Activated CD4-positive, alpha-beta T cell treated with anti-CD3 and anti-CD28 coated beads, Interleukin-10, Interleukin-2, amounts not matched to agents 100 ng/mL and 50 ng/mL, durations not matched to agents 16 hours and 8 hours (primary cell): ENCODE measurements around the gene PGM3.
"Not testable (repeated sequence)": the region's sequence is repeated elsewhere in the genome, so short reads cannot be mapped to it uniquely, and the experiment has no call there.

Experiments used
- DNase-seq: peaks from one replicate; pipeline ENCODE4 v3.0.0-alpha.2; 2020

The PGM3 gene, protein sequence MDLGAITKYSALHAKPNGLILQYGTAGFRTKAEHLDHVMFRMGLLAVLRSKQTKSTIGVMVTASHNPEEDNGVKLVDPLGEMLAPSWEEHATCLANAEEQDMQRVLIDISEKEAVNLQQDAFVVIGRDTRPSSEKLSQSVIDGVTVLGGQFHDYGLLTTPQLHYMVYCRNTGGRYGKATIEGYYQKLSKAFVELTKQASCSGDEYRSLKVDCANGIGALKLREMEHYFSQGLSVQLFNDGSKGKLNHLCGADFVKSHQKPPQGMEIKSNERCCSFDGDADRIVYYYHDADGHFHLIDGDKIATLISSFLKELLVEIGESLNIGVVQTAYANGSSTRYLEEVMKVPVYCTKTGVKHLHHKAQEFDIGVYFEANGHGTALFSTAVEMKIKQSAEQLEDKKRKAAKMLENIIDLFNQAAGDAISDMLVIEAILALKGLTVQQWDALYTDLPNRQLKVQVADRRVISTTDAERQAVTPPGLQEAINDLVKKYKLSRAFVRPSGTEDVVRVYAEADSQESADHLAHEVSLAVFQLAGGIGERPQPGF

GRCh38 chr6:83192871-83193746 is at the start of gene PGM3, which contains the start of gene RWDD2A:
Gene PGM3, minus strand, starts transcription at chr6:83193265. Its CDS starts 2,253 bp downstream, at chr6:83191012.
Gene RWDD2A, plus strand, starts transcription at chr6:83193357. Its CDS starts 1,095 bp downstream, at chr6:83194452.
- peak; percentile 92 for DNase-seq

- DNase-seq, result no peak
Measured at GRCh38 chr6:83231146-83231545, 38.1 kb upstream of the PGM3 start.

DNA sequence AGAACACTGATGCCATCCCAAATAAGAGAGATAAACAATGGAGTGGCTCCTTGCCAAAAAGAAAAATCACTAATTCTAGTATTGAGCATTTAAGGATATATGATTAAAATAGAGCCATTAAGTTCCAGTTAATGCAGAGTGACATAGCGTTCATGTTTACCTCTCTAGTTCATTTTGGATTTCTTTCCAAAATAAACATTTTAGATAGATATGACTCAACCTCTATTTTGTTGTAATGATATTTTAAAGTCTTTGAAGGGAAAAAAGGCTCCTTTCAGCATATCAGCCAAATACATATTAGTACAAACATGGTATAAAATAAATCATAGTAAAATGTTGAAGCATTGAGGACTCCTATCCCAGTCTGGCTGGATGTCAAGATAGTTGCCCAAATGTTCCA is 33.5 kb upstream of the PGM3 start:
- DNase-seq, result no peak

DNA sequence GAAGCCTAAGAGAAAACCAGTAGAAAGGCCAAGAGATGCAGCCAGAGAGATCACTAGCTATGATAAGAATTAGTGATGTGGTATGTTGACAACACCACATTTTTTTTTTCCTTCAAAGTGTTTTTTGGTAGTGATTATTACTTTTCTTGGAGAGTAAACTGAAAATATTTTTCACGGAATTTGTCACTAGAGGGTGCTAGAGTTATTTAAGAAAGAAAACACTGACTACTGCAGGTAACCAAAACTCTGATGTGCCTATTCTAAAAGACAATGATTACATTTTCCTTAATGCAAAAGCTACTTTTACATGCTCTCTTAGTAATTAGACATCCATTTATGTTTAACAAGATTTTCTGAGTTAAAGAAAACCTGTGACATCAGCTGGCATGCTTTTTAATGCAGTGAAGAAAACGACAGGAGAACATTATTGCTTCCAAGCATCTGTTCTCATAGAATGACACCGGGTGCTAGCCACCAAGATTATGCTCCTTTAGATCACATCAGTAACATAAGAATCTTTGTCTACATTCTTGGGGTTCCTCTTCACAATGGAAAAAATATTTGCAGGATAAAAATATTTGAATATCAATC is 28.9 kb upstream of the PGM3 start:
- DNase-seq, result peak; percentile 38

- no peak for DNase-seq
Measured at GRCh38 chr6:83221276-83221675, 28.2 kb upstream of the PGM3 start.

DNA sequence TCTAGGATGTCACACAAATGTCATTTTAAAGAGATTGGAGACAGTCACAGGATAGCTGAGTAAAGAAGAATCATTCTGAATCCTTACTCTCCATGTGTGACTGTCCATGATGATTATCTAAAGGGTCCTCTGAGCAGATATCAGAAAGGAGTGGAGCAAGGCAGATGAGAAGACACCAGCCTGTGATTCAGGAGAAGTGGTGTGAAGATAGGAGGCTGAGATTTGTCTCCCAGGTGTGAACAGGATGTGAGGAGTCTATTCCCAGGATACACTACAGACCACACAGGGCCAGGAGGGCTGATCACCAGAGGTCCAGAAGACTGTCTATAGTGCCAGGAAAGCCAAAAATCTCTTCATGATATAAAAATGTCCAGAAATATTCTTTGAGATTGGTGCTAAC is 27.1 kb upstream of the PGM3 start:
- no peak for DNase-seq

DNA sequence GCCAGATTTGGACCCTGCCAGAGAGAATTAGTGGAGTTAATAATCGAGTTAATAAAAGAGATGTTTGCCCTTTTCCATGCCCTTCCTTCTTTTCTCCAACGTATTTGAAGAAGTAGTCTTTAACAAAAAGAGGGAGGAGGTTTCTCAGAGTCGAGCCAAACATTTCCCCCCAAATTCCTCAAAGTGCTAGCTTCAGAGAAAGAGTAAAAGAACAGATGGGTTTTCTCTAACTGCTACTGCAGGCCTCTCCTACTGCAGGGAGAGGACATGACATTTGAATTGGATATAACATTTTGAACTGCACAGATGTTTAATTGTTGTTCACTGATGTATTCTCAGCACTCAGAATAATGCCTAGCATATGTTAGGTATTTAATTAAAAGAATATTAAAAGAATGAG is 25.6 kb upstream of the PGM3 start:
- DNase-seq, result no peak

GRCh38 chr6:83216806-83217205 is 23.7 kb upstream of the PGM3 start:
- DNase-seq, result no peak

- peak; percentile 68 for DNase-seq
Measured at GRCh38 chr6:83215131-83216047, 22.3 kb upstream of the PGM3 start.

DNA sequence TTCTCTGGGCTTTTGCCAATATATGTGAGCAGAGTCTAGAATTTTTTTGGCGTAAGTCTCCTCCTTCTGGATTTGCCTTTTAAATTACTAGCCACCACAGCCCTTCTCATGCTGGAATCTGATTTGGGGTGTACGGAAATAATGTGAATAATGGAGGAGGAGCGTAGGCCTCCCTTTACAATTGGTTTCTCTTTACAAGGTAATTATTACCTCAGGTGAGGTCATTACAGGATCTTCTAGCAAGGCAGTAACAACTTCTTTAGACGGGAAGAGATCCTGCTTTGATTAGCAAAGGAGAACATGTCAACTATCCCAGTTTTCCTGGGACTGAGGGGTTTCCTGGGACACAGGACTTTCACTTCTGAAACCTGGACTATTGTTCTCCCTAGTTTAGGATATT is 9.0 kb upstream of the PGM3 start:
- DNase-seq, result no peak

- DNase-seq, result no peak
Measured at GRCh38 chr6:83199863-83200225, 6.8 kb upstream of the PGM3 start.

DNA sequence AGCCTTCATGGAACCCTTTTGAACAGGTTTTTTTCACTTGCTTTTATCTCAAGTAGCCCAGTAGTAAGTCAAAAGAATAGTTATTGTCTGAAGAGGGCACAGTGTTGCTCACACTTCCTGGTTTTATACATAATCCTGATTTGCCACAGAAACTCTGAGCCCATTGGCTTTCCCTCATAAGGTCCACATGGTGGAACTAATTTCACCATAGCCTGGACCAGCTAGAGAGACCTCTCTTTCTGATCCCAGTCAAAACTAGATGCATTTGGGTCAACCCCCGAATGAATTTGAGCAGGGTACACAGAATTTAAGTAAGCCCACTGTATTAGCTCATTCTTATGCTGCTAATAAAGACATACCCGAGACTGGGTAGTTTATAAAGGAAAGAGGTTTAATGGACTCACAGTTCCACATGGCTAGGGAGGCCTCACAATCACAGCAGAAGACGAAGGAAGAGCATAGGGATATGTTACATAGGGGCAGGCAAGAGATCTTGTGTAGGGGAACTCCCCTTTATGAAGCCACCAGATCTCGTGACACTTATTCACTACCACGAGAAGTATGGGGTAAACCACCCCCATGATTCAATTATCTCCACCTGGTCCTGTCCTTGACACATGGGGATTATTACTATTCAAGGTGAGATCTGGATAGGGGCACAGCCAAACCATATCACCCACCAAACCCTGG is 6.3 kb upstream of the PGM3 start:
- DNase-seq, result no peak

- no peak for DNase-seq
Measured at GRCh38 chr6:83198486-83199172, 5.6 kb upstream of the PGM3 start.

DNA sequence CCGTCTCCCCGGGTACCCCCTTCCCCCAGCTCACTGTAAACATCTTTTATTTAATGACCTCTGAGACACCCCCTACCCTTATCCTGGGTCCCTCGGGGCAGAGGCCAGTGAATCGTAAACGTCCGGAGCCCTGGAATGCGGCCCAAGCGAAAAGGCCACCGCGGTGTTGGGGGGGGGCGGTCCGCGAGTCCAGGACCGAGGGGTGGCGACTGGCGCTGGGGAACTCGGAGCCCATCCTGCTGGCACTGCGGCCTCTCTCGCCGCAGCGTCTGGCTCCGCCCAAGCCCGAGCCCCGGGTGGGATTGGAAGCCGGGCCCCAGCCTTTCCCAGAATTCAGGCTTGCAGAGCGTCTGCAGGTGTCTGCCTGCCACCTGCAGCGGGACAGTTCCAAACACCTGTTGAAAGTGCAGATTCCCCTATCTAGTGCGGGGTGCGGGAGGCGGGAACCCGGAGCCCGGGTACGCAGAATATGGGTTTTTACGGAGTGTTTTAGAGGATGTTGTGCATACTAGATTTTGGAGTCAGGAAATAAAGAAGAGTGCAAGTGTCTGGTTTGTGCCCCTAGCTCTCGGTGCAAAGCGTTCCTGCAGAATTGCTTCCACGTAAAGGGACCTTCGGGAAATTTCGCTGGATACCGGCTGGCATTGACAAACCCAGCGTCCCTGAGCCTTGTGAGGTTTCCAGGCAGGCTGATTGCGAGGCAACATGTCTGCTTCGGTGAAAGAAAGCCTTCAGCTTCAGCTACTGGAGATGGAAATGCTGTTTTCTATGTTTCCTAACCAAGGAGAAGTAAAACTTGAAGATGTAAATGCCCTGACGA is 892 bp upstream of the PGM3 start:
- DNase-seq, result peak; percentile 4

DNA sequence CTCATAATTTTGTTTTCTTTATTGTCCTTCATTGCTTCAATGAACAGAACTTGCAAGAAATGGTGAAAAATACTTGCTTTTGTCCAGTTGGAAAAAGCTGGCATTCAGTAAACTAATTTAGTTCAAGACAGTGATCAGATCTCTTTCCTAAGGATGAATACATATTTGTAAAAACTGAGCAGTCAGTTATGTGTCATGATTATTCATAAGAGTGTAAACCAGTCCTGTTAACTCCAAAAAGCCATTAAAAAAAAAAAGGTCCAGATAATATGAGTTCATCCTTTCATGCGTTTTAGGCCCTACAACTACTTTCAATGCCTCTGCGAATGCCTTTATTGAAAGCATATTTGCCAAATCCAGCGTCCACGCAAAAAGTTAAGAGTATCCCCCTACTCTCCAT is 609 bp downstream of the PGM3 start:
- no peak for DNase-seq

DNA sequence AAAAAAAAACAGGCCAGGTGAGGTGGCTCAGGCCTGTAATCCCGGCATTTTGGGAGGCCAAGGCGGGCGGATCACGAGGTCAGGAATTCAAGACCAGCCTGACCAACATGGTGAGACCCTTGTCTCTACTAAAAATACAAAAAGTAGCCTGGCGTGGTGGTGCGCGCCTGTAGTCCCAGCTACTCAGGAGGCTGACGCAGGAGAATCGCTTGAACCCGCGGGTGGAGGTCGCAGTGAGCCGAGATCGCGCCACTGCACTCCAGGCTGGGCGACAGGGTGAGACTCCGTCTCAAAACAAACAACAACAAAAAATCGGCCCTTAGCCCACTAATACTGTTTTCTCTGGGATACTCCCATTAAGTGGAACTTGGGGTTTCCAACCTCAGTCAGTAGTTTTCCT is 1.1 kb downstream of the PGM3 start:
- DNase-seq, result not testable (repeated sequence)

GRCh38 chr6:83190626-83191025 is 2.4 kb downstream of the PGM3 start:
- DNase-seq, result no peak

DNA sequence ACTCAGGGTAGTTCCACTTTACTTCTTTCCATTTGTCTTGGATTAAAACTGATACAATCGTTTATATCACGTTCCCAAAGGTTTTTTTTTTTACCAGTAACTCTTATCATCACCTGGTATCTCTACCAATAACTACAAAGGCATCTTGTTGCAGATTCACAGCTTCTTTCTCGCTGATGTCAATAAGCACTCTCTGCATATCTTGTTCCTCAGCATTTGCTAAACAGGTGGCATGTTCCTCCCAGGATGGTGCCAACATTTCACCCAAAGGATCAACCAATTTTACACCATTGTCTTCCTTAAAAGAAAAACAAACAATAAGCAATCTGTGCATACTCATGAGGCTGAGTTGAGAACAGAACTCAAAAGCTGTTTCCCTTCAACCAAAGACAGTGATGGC is 4.6 kb downstream of the PGM3 start:
- no peak for DNase-seq

- no peak for DNase-seq
Measured at GRCh38 chr6:83185096-83185495, 8.0 kb downstream of the PGM3 start.
